Measurements from ENCODE around the gene ITIH3. TPM values are rescaled to one million over a fixed set of nuclear protein-coding genes. Genes with fewer than 3 reads are reported as not detected.
"Not testable (repeated sequence)": the region's sequence is repeated elsewhere in the genome, so short reads cannot be mapped to it uniquely, and the experiment has no call there.

The ITIH3 gene
- total RNA-seq, 4 donors from 2014 or later = 0.48 to 11.8 (median 5.6) TPM

DNA sequence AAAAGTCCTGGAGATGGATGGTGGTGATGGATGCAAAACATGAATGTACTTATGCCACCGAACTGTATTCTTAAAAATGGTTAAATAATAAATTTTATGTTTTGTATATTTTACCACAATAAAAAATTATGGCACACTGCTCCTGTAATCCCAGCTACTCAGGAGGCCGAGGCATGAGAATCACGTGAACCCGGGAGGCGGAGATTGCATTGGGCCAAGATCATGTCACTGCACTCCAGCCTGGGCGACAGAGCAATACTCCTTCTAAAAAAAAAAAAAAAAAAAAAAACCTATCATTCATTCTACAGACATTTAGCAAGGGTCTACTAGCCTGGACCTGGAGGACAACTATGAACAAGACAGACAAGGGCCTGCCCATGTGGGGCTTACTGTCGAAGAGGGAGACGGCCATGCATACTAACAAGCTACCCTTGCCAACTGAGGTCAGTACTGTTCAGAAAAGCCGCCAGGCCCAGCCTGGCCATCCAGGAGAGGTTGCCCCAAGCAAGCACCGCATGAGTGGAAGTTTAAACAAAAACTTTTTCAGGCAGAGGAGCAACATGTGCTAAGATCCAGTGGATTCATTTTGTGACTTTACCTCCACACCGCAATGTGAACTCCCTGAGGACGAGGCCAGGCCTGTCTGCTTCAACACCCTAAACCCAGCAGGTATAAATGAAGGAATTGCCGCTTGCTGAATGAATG is 21.1 kb upstream of the ITIH3 start:
- H3K4me1 ChIP-seq = peaks cover 0 to 8% of the 10 kb centered on the region in 2 donors
- no peak overlapping the region for H3K4me3 ChIP-seq
- no peak overlapping the region for H3K27ac ChIP-seq
- no peaks in the 10 kb centered on the region for H3K27me3 ChIP-seq
- no peak for TF ChIP-seq POLR2A (IDR thresholded peaks at IDR 0.05)
- TF ChIP-seq, protein P1, sequence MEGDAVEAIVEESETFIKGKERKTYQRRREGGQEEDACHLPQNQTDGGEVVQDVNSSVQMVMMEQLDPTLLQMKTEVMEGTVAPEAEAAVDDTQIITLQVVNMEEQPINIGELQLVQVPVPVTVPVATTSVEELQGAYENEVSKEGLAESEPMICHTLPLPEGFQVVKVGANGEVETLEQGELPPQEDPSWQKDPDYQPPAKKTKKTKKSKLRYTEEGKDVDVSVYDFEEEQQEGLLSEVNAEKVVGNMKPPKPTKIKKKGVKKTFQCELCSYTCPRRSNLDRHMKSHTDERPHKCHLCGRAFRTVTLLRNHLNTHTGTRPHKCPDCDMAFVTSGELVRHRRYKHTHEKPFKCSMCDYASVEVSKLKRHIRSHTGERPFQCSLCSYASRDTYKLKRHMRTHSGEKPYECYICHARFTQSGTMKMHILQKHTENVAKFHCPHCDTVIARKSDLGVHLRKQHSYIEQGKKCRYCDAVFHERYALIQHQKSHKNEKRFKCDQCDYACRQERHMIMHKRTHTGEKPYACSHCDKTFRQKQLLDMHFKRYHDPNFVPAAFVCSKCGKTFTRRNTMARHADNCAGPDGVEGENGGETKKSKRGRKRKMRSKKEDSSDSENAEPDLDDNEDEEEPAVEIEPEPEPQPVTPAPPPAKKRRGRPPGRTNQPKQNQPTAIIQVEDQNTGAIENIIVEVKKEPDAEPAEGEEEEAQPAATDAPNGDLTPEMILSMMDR (IDR thresholded peaks at IDR 0.05) = no peak
- intact Hi-C loops (cut with DNase I; ENCODE audit: low total_unique reads) = no loop called here
- no peak for DNase-seq
- H3K36me3 ChIP-seq = no peaks in the 10 kb centered on the region
- H3K9me3 ChIP-seq = no peaks in the 10 kb centered on the region

DNA sequence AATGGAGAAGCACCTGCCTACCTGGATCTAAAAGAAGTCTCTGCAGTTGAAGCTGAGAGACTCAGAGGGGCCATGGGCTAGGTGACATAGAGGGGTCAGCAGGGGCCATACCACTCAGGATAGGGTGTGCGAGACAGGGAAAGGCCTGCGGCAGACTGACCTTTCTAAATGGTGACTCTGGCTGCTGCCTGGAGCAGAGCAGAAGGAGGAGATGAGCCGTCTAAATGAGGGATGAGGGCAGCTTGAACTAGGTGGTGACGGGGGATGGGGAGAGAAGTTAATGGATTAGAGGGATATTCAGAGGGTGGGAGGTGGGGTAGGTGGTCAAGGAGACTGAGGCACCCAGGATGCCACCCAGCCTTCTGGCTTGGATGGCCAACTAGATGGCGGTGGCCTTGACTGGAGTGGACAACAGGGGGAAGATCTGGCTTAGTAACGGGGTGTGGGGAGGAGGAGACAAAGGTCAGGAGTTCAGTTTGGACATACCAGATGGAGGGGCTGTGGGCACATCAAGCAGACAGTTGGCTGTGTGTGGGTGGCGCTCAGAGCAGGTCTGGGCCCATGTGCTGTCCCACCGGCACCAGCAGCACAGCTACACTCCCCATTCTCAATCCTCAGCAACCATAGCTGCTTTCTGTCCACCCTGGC is 20.4 kb upstream of the ITIH3 start:
- H3K9me3 ChIP-seq = no peaks in the 10 kb centered on the region
- H3K27me3 ChIP-seq = no peaks in the 10 kb centered on the region
- no peak overlapping the region for H3K4me3 ChIP-seq
- intact Hi-C loops (cut with DNase I; ENCODE audit: low total_unique reads) = no loop called here
- TF ChIP-seq, protein P1 (IDR thresholded peaks at IDR 0.05) = no peak
- no peak for TF ChIP-seq POLR2A (IDR thresholded peaks at IDR 0.05)
- H3K36me3 ChIP-seq = no peaks in the 10 kb centered on the region
- peaks cover 0 to 8% of the 10 kb centered on the region in 2 donors for H3K4me1 ChIP-seq
- H3K27ac ChIP-seq = no peak overlapping the region
- DNase-seq = no peak

DNA sequence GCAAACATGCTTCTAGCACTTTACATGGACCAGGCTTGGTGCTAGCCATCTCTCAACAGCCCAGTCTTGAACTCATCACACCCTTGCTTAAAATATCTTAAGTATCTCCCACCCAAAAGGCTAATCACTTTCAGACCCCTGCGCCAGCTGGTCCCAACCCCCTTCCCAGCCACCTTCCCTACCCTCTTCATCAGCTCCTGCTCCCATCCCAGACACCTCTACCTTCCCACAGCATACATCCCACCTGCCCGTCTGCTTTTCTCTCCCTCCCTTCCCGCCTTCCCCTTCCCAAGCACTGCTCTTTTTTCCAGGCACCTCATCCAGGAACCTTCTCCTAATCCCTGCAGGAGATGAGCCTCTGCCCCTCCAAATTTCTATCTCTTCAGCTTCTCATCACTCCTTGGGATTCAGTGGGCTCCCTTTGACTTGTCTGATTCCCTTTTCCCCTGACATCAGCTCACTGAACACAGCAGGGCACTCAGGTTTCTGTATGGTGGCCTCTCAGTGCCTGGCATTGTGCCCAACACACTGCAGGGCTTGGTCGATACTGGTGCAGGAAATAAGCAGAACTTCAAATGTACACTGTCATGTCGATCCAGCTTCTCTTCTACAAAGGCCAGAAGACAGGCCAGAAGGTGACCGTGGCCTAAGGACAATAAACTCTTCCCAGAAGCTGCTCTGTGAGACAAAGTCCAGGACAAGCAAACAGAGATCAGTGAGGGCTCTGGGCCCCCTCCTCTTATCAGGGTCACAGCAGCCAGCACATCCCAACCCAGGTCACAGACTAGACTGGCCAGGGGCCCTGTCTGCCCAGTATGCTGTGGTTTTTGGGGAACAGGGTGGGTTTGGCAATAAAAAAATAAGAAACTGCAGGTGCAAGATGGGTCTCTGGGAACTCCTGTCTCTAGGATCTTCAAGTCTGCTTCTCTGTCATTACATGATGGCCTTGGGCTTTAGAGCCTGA is 19.4 kb upstream of the ITIH3 start:
- H3K4me3 ChIP-seq = no peak overlapping the region
- DNase-seq = no peak
- no peaks in the 10 kb centered on the region for H3K36me3 ChIP-seq
- no peak overlapping the region for H3K27ac ChIP-seq
- no peaks in the 10 kb centered on the region for H3K27me3 ChIP-seq
- TF ChIP-seq, protein P1 (IDR thresholded peaks at IDR 0.05) = no peak
- no peak for TF ChIP-seq POLR2A (IDR thresholded peaks at IDR 0.05)
- H3K9me3 ChIP-seq = no peaks in the 10 kb centered on the region
- peaks cover 0 to 3% of the 10 kb centered on the region in 2 donors for H3K4me1 ChIP-seq
- intact Hi-C loops (cut with DNase I; ENCODE audit: low total_unique reads) = no loop called here

DNA sequence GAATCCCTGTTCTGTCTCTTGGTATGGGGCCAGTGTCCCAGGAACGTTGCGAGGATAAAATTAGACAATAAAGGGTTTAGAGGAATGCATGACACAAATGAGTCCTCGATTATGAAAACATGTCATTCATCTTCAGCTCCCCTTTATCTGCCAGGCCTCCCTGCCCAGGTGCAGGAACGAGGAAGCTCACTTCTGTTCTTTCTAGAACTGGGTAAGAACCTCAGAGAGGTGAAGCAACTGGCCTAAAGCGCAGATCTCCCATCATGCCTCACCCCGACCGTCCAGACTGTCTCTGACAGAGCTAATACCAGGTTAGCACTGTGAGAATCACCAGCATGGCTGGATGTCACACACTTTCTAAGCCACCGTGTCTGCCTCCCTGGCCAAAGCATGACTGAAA is 18.7 kb upstream of the ITIH3 start:
- DNase-seq = no peak
- Histone ChIP-seq H3K4me3 (no peak overlapping the region), H3K27me3 (no peaks in the 10 kb centered on the region), H3K9me3 (no peaks in the 10 kb centered on the region), H3K27ac (no peak overlapping the region), H3K4me1 (no peaks in the 10 kb centered on the region), H3K36me3 (no peaks in the 10 kb centered on the region)
- TF ChIP-seq POLR2A (IDR thresholded peaks at IDR 0.05) = no peak
- TF ChIP-seq, protein P1 (IDR thresholded peaks at IDR 0.05) = no peak
- intact Hi-C loops (cut with DNase I; ENCODE audit: low total_unique reads) = no loop called here

DNA sequence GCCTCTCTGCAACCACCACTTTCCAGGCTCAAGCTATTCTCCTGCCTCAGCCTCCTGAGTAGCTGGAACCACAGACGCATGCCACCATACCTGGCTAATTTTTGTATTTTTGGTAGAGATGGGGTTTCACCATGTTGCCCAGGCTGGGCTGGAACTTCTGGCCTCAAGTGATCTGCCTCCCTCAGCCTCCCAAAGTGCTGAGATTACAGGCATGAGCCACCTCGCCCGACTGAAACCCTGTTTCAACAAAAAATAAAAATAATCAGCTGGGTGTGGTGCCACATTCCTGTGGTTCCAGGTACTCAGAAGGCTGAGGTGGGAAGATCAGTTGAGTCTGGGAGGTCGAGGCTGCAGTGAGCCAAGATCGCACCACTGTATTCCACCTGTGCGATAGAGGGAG is 18.1 kb upstream of the ITIH3 start:
- intact Hi-C loops (cut with DNase I; ENCODE audit: low total_unique reads); H3K4me1 ChIP-seq; H3K36me3 ChIP-seq; DNase-seq; H3K4me3 ChIP-seq; H3K9me3 ChIP-seq; H3K27ac ChIP-seq; H3K27me3 ChIP-seq: not testable (repeated sequence)

Measured in uterus (tissue), 4 donors.